Tibial artery (tissue), 4 donors: ENCODE measurements around the gene ACOX3.

Experiments used
- DNase-seq, 2 donors: peaks; one replicate each; pipeline ENCODE4 v3.0.0-alpha.2; 2019
- H3K27ac ChIP-seq, 2 donors: fragments of 200-600 bp; sonication (generic) in 1 of 2; 1 replicate in 1 of 2; 2 replicates in 1 of 2; pipeline ENCODE4 v1.5.1; 2018 to 2019; ENCODE audit warnings: mild to moderate bottlenecking in 1 of 2
- H3K27me3 ChIP-seq, 2 donors: fragments of 200-600 bp; sonication (generic) in 1 of 2; one replicate each; pipeline versions ENCODE4 v1.5.1 to v1.6.0; 2016 to 2019
- H3K36me3 ChIP-seq, 3 donors: fragments of 200-600 bp; sonication (generic) in 2 of 3; one replicate each; pipeline ENCODE4 v1.5.1; 2016 to 2019; ENCODE audit warnings: mild to moderate bottlenecking in 2 of 3
- H3K4me1 ChIP-seq, 4 donors: fragments of 200-600 bp; sonication (generic) in 2 of 4; 1 replicate in 3 of 4; 2 replicates in 1 of 4; pipeline ENCODE4 v1.5.1; 2016 to 2019
- H3K4me3 ChIP-seq, 2 donors: fragments of 200-600 bp; sonication (generic) in 1 of 2; 1 replicate in 1 of 2; 2 replicates in 1 of 2; pipeline ENCODE4 v1.5.1; 2018 to 2019; ENCODE audit warnings: mild to moderate bottlenecking in 2 of 2
- H3K9me3 ChIP-seq, 3 donors: fragments of 200-600 bp; sonication (generic) in 1 of 3; one replicate each; pipeline ENCODE4 v1.5.1; 2016 to 2019
- CTCF ChIP-seq, 2 experiments: fragments of 200-600 bp in 1 of 2; fragments of 450-650 bp in 1 of 2; IDR thresholded peaks; one replicate each; pipeline ENCODE4 v1.5.1; 2017 to 2019; ENCODE audit warnings: antibody characterized with exemption in 2 of 2, mild to moderate bottlenecking in 1 of 2, moderate library complexity in 1 of 2
- intact Hi-C: fragments of 100-400 bp; cut with DNase I; formaldehyde crosslinking; loops from one replicate; pipeline ENCODE4 v1.15.0; 2023; ENCODE audit warnings: low total_unique reads

ACOX3 gene

DNA sequence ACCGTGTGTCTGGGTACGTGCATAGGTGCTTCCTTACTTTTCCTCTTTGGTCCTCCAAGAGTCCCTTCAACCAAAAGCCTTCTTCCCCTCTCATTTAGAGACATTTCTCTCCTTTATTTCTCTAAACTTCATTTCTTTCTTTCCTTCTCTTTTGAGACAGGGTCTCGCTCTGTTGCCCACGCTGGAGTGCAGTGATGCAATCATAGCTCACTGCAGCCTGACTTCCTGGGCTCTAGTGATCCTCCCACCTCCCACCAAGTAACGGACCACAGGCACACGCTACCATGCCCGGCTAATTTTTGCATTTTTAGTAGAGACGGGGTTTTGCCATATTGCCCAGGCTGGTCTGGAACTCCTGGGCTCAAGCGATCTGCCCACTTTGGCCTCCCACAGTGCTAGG is 42.2 kb downstream of the ACOX3 start:
- H3K36me3 ChIP-seq: peaks cover 16 to 69% (median 53%) of the 10 kb centered on the region in 3 donors
- no peak overlapping the region for H3K27ac ChIP-seq

GRCh38 chr4:8396762-8397406 is 43.6 kb downstream of the ACOX3 start:
- Histone ChIP-seq H3K9me3 (no peaks in the 10 kb centered on the region), H3K4me3 (no peak overlapping the region), H3K27ac (no peak overlapping the region), H3K27me3 (no peaks in the 10 kb centered on the region), H3K36me3 (peaks cover 20 to 82% (median 58%) of the 10 kb centered on the region in 3 donors), H3K4me1 (peaks cover 0 to 33% (median 6%) of the 10 kb centered on the region in 4 donors)
- TF ChIP-seq CTCF (IDR thresholded peaks at IDR 0.05): no peak
- intact Hi-C loops: no loop called here
- DNase-seq: no peak

More for the DNA sequence above, 42.2 kb downstream of the ACOX3 start:
- Histone ChIP-seq H3K4me3 (no peak overlapping the region), H3K27me3 (no peaks in the 10 kb centered on the region), H3K4me1 (peaks cover 0 to 36% (median 19%) of the 10 kb centered on the region in 4 donors), H3K9me3 (no peaks in the 10 kb centered on the region)
- no peak for DNase-seq
- TF ChIP-seq CTCF (IDR thresholded peaks at IDR 0.05): no peak
- intact Hi-C loops: no loop called here

DNA sequence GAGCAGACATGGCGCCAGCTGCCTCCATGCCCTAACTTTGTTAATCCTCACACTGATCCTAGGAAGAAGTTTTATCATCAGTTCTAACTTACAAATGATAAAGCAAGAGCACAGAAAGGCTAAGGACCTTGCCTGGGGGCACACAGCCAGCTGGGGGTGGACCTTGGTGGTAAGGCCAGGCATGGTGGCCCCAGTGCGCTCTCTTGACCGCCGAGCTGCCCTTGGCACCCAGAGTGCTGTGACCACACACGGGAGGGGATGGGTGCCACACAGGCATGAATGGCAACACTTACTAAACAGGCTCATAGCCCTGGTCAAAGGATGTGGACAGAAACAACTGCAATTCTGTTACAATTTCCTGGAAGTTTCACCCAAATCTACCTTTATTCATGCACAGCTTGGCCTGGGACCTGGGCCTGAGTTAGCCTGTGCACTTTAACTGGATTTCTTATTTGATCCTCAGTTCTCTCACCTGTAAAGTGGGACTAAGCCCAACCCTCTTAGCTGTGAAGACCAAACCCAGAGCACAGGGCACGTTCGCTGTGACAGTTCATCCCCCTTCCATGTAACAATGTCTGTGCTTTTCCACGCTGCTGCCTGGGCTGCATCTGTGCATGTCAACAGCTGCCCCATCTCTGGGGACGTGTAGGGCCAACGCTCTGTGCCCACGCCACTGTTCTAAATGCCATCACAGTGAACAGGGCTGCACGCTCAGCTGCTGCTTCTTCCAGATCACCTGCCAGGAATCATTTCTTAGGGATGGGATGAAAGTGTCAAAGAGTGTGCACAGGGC is 44.8 kb downstream of the ACOX3 start:
- peaks cover 0 to 23% (median 0%) of the 10 kb centered on the region in 4 donors for H3K4me1 ChIP-seq

GRCh38 chr4:8394806-8395205 is 45.7 kb downstream of the ACOX3 start:
- Histone ChIP-seq H3K27me3 (no peaks in the 10 kb centered on the region), H3K4me3 (no peak overlapping the region), H3K4me1 (peaks cover 0 to 23% (median 0%) of the 10 kb centered on the region in 4 donors), H3K36me3 (peaks cover 27 to 94% (median 74%) of the 10 kb centered on the region in 3 donors), H3K9me3 (no peaks in the 10 kb centered on the region), H3K27ac (peak overlapping the region; percentile 7 to 45)
- intact Hi-C loops: no loop called here
- TF ChIP-seq CTCF (IDR thresholded peaks at IDR 0.05): no peak
- DNase-seq: no peak

More for the DNA sequence above, 44.8 kb downstream of the ACOX3 start:
- Histone ChIP-seq H3K9me3 (no peaks in the 10 kb centered on the region), H3K36me3 (peaks cover 20 to 86% (median 69%) of the 10 kb centered on the region in 3 donors), H3K27ac (no peak overlapping the region), H3K27me3 (no peaks in the 10 kb centered on the region), H3K4me3 (no peak overlapping the region)
- intact Hi-C loops: no loop called here
- no peak for TF ChIP-seq CTCF (IDR thresholded peaks at IDR 0.05)
- no peak for DNase-seq

DNA sequence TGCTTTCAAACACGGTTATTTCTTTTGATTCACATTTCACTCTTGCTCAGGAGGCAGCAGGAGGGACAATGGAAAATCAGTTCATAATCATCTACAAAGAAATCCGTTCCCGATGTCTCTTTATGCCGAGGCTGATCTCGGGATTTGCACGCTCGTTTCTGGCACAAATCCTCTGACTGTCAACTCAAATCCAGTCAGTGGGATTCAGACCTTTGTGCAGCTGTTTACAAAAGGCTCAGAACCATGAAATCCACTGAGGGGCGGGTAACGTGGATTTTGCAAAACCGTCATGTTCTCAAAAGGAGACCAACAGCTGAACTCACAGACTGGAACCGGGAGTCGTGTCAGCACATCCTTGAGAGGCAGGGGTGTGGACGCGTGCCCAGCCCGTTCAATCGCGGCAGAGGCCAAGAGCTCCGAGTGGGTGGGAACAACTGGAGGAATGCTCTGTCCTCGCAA is 46.4 kb downstream of the ACOX3 start:
- peaks cover 0 to 23% (median 0%) of the 10 kb centered on the region in 4 donors for H3K4me1 ChIP-seq
- H3K9me3 ChIP-seq: no peaks in the 10 kb centered on the region
- no peak overlapping the region for H3K4me3 ChIP-seq
- H3K27ac ChIP-seq: peak overlapping the region; percentile 7 to 45
- peaks cover 30 to 94% (median 76%) of the 10 kb centered on the region in 3 donors for H3K36me3 ChIP-seq
- intact Hi-C loops: no loop called here
- TF ChIP-seq CTCF (IDR thresholded peaks at IDR 0.05): no peak
- DNase-seq: peak; percentile 77 to 86
- no peaks in the 10 kb centered on the region for H3K27me3 ChIP-seq
